ENCODE results near the gene ANXA6. TPM values are rescaled to one million over a fixed set of nuclear protein-coding genes. Genes with fewer than 3 reads are reported as not detected.
A peak's percentile ranks its signal among the peaks of the same experiment; 100 is the strongest.

The ANXA6 gene
- total and polyA plus RNA-seq, 2 of the 4 experiments (the other 2 are of a cell fraction), result 355 to 610 TPM

DNA sequence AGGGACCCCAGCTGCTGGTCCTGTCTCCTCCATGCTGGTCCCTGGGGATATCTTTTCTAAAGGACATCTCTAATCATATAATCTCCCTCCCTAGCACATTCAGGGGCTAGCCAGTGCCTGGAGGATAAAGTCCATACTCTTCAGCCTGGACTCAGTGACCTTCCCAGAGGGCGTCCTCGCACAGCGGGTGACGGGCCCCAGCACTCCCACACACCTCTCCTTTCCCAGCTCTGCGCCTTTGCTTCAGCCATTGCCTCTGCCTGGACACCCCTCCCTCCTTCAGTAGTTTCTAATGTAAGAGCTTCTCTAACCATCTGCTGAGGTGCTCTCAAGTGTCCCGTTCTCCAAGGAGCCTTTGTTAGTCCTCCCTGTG lies 61.6 kb downstream of the ANXA6 start:
- Histone ChIP-seq H3K79me1 (ENCODE audit: low read depth in 1 of 2, low read length in 2 of 2) (peaks cover 0 to 13% of the 10 kb centered on the region in 2 experiments; a peak in 1 of 4 replicates), H3K4me1 (ENCODE audit: control insufficient read depth, insufficient read depth, low read length) (peaks cover 22% of the 10 kb centered on the region), H3K56ac (ENCODE audit: extremely low read depth, insufficient read depth, low read length) (no peak overlapping the region; the same call in 1 of the 2 replicates), H3K4me3 (ENCODE audit: insufficient read depth, low read depth, low read length) (no peak overlapping the region), H4K91ac (ENCODE audit: insufficient read depth, low read depth, low read length) (no peak overlapping the region; the same call in 1 of the 2 replicates), H3K9ac (ENCODE audit: low read depth, low read length) (no peak overlapping the region), H4K8ac (ENCODE audit: low read depth in 2 of 2, low read length in 2 of 2) (peak overlapping the region; percentile 62 to 92; a peak in 2 of 4 replicates), H3K23ac (ENCODE audit: low read depth, low read length) (peak overlapping the region; percentile 55; the same call in 1 of the 2 replicates), H3K18ac (ENCODE audit: low read depth, low read length) (no peak overlapping the region), H3K4me2 (ENCODE audit: low read depth, low read length) (no peak overlapping the region), H2BK120ac (ENCODE audit: low read depth, low read length) (no peak overlapping the region), H3K9me1 (ENCODE audit: insufficient read depth, low read length) (peaks cover 30% of the 10 kb centered on the region), H4K20me1 (ENCODE audit: insufficient read depth, low read length) (peaks cover 3% of the 10 kb centered on the region; the same call in 1 of the 2 replicates), H3K36me3 (ENCODE audit: control insufficient read depth, insufficient read depth, low read length) (peaks cover 13% of the 10 kb centered on the region), H3K4ac (ENCODE audit: low read depth, low read length) (peak overlapping the region; percentile 65), H2AK9ac (replicated peaks; ENCODE audit: low read depth, low read length, poor library complexity) (no peak overlapping the region), H2AK5ac (ENCODE audit: low read depth, low read length) (peak overlapping the region; percentile 67; the same call in 1 of the 2 replicates), H3K27ac (ENCODE audit: insufficient read depth, low read length) (no peak overlapping the region), H2AFZ (replicated peaks; ENCODE audit: low read length, poor library complexity) (no peak overlapping the region), H3K27me3 (ENCODE audit: control insufficient read depth, insufficient read depth, low read length) (no peaks in the 10 kb centered on the region), H3K9me3 (ENCODE audit: control insufficient read depth, insufficient read depth, low read length) (no peaks in the 10 kb centered on the region), H2BK15ac (ENCODE audit: low read depth, low read length) (no peak overlapping the region; the same call in 2 of the 3 replicates), H2BK20ac (ENCODE audit: low read depth, low read length) (0 out of 2 replicates have a peak overlapping the region, but pooled peaks have one; percentile 5), H3K14ac (replicated peaks; ENCODE audit: low read depth, low read length) (peak overlapping the region; percentile 38; the same call in 1 of the 2 replicates), H4K5ac (ENCODE audit: low read depth, low read length) (peak overlapping the region; percentile 56), H2BK5ac (ENCODE audit: low read depth, low read length, poor library complexity, severe bottlenecking) (no peak overlapping the region)
- 83% methylated on average over 1 of the region's 6 CpGs; no CpG with 5 or more reads in 1 of the 2 experiments for WGBS, 2 experiments (ENCODE audit: extremely low coverage in 2 of 2, insufficient read length in 1 of 2)
- no peak for TF ChIP-seq NFE2L2 (IDR thresholded peaks at IDR 0.05; ENCODE audit: low read depth, low read length)
- TF ChIP-seq, protein P1, sequence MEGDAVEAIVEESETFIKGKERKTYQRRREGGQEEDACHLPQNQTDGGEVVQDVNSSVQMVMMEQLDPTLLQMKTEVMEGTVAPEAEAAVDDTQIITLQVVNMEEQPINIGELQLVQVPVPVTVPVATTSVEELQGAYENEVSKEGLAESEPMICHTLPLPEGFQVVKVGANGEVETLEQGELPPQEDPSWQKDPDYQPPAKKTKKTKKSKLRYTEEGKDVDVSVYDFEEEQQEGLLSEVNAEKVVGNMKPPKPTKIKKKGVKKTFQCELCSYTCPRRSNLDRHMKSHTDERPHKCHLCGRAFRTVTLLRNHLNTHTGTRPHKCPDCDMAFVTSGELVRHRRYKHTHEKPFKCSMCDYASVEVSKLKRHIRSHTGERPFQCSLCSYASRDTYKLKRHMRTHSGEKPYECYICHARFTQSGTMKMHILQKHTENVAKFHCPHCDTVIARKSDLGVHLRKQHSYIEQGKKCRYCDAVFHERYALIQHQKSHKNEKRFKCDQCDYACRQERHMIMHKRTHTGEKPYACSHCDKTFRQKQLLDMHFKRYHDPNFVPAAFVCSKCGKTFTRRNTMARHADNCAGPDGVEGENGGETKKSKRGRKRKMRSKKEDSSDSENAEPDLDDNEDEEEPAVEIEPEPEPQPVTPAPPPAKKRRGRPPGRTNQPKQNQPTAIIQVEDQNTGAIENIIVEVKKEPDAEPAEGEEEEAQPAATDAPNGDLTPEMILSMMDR (conservative IDR thresholded peaks at IDR 0.05; ENCODE audit: low read depth, low read length), result no peak
- no peak for TF ChIP-seq MAFK (IDR thresholded peaks at IDR 0.05; ENCODE audit: low read depth, low read length)
- TF ChIP-seq RAD21 (IDR thresholded peaks at IDR 0.05; ENCODE audit: low read length), result no peak
- TF ChIP-seq RCOR1 (IDR thresholded peaks at IDR 0.05; ENCODE audit: insufficient replicate concordance, low read length), result no peak
- no peak for TF ChIP-seq MAZ (IDR thresholded peaks at IDR 0.05; ENCODE audit: borderline replicate concordance, low read depth, low read length)
- TF ChIP-seq, protein P2, sequence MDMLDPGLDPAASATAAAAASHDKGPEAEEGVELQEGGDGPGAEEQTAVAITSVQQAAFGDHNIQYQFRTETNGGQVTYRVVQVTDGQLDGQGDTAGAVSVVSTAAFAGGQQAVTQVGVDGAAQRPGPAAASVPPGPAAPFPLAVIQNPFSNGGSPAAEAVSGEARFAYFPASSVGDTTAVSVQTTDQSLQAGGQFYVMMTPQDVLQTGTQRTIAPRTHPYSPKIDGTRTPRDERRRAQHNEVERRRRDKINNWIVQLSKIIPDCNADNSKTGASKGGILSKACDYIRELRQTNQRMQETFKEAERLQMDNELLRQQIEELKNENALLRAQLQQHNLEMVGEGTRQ (IDR thresholded peaks at IDR 0.05; ENCODE audit: low read depth, low read length), result no peak
- TF ChIP-seq, protein P3, sequence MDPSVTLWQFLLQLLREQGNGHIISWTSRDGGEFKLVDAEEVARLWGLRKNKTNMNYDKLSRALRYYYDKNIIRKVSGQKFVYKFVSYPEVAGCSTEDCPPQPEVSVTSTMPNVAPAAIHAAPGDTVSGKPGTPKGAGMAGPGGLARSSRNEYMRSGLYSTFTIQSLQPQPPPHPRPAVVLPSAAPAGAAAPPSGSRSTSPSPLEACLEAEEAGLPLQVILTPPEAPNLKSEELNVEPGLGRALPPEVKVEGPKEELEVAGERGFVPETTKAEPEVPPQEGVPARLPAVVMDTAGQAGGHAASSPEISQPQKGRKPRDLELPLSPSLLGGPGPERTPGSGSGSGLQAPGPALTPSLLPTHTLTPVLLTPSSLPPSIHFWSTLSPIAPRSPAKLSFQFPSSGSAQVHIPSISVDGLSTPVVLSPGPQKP (IDR thresholded peaks at IDR 0.05; ENCODE audit: borderline replicate concordance, low read depth, low read length), result no peak
- no peak for TF ChIP-seq SMC3 (IDR thresholded peaks at IDR 0.05; ENCODE audit: low read depth, low read length)
- TF ChIP-seq RFX5 (IDR thresholded peaks at IDR 0.05; ENCODE audit: low read depth, low read length), result no peak
- TF ChIP-seq MXI1 (IDR thresholded peaks at IDR 0.05; ENCODE audit: borderline replicate concordance, low read depth, low read length), result no peak
- no peak for TF ChIP-seq BHLHE40 (IDR thresholded peaks at IDR 0.05; ENCODE audit: low read depth, low read length)
- no TSS peak for BruUV-seq (replicated peaks)
- CTCF ChIA-PET, result no interaction called here
- in situ Hi-C loops (cut with MboI; ENCODE audit: low sequenced_read_pairs), result no loop called here
- intact Hi-C loops (cut with micrococcal nuclease), result no loop called here
- no peak for DNase-seq
- dilution Hi-C loops (cut with HindIII; ENCODE audit: low sequenced_read_pairs, unreplicated experiment), result no loop called here
- no peak for ATAC-seq (ENCODE audit: low read depth)
- POLR2A ChIA-PET (ENCODE audit: unreplicated experiment), result no interaction called here

All from IMR-90 (cell line).